ENCODE data around the gene FBXW8.

DNA sequence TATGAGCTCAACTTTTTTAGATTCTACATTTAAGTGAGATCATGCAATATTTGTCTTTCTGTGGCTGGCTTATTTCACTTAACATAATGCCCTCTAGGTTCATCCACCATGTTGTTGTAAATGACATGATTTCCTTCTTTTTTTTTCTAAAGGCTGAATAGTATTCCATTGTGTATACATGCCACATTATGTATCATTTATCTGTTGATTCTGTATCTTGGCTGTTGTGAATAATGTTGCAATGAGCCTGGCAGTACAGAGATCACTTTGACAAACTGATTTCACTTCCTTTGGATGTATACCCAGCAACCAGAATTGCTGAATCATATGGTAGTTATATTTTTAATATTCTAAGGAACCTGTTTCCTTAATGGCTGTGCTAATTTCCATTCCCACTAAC, 19.1 kb downstream of the FBXW8 start:
- TF ChIP-seq, protein P1, sequence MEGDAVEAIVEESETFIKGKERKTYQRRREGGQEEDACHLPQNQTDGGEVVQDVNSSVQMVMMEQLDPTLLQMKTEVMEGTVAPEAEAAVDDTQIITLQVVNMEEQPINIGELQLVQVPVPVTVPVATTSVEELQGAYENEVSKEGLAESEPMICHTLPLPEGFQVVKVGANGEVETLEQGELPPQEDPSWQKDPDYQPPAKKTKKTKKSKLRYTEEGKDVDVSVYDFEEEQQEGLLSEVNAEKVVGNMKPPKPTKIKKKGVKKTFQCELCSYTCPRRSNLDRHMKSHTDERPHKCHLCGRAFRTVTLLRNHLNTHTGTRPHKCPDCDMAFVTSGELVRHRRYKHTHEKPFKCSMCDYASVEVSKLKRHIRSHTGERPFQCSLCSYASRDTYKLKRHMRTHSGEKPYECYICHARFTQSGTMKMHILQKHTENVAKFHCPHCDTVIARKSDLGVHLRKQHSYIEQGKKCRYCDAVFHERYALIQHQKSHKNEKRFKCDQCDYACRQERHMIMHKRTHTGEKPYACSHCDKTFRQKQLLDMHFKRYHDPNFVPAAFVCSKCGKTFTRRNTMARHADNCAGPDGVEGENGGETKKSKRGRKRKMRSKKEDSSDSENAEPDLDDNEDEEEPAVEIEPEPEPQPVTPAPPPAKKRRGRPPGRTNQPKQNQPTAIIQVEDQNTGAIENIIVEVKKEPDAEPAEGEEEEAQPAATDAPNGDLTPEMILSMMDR (IDR thresholded peaks at IDR 0.05), result no peak
- TF ChIP-seq, protein P2, sequence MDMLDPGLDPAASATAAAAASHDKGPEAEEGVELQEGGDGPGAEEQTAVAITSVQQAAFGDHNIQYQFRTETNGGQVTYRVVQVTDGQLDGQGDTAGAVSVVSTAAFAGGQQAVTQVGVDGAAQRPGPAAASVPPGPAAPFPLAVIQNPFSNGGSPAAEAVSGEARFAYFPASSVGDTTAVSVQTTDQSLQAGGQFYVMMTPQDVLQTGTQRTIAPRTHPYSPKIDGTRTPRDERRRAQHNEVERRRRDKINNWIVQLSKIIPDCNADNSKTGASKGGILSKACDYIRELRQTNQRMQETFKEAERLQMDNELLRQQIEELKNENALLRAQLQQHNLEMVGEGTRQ (CRISPR knock-in tag; IDR thresholded peaks at IDR 0.05), result no peak
- no peak for TF ChIP-seq IRF2 (CRISPR knock-in tag; IDR thresholded peaks at IDR 0.05; ENCODE audit: borderline replicate concordance, low read depth)
- no peak for TF ChIP-seq RELA (CRISPR knock-in tag; IDR thresholded peaks at IDR 0.05; ENCODE audit: borderline replicate concordance)
- TF ChIP-seq, protein P3, sequence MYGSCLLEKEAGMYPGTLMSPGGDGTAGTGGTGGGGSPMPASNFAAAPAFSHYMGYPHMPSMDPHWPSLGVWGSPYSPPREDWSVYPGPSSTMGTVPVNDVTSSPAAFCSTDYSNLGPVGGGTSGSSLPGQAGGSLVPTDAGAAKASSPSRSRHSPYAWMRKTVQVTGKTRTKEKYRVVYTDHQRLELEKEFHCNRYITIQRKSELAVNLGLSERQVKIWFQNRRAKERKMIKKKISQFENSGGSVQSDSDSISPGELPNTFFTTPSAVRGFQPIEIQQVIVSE (CRISPR knock-in tag; IDR thresholded peaks at IDR 0.05; ENCODE audit: borderline replicate concordance), result no peak
- TF ChIP-seq ZNF423 (CRISPR knock-in tag; IDR thresholded peaks at IDR 0.05), result no peak
- no peak for TF ChIP-seq NFE2L1 (CRISPR knock-in tag; IDR thresholded peaks at IDR 0.05)
- TF ChIP-seq, protein P4, sequence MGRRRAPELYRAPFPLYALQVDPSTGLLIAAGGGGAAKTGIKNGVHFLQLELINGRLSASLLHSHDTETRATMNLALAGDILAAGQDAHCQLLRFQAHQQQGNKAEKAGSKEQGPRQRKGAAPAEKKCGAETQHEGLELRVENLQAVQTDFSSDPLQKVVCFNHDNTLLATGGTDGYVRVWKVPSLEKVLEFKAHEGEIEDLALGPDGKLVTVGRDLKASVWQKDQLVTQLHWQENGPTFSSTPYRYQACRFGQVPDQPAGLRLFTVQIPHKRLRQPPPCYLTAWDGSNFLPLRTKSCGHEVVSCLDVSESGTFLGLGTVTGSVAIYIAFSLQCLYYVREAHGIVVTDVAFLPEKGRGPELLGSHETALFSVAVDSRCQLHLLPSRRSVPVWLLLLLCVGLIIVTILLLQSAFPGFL (CRISPR knock-in tag; IDR thresholded peaks at IDR 0.05; ENCODE audit: borderline replicate concordance), result no peak
- no peak for TF ChIP-seq SP1 (CRISPR knock-in tag; conservative IDR thresholded peaks at IDR 0.05)
- TF ChIP-seq, protein P5, sequence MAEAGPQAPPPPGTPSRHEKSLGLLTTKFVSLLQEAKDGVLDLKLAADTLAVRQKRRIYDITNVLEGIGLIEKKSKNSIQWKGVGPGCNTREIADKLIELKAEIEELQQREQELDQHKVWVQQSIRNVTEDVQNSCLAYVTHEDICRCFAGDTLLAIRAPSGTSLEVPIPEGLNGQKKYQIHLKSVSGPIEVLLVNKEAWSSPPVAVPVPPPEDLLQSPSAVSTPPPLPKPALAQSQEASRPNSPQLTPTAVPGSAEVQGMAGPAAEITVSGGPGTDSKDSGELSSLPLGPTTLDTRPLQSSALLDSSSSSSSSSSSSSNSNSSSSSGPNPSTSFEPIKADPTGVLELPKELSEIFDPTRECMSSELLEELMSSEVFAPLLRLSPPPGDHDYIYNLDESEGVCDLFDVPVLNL (CRISPR knock-in tag; IDR thresholded peaks at IDR 0.05; ENCODE audit: borderline replicate concordance, low read depth), result no peak
- TF ChIP-seq, protein P6, sequence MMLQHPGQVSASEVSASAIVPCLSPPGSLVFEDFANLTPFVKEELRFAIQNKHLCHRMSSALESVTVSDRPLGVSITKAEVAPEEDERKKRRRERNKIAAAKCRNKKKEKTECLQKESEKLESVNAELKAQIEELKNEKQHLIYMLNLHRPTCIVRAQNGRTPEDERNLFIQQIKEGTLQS (CRISPR knock-in tag; conservative IDR thresholded peaks at IDR 0.05), result no peak
- TF ChIP-seq, protein P7, sequence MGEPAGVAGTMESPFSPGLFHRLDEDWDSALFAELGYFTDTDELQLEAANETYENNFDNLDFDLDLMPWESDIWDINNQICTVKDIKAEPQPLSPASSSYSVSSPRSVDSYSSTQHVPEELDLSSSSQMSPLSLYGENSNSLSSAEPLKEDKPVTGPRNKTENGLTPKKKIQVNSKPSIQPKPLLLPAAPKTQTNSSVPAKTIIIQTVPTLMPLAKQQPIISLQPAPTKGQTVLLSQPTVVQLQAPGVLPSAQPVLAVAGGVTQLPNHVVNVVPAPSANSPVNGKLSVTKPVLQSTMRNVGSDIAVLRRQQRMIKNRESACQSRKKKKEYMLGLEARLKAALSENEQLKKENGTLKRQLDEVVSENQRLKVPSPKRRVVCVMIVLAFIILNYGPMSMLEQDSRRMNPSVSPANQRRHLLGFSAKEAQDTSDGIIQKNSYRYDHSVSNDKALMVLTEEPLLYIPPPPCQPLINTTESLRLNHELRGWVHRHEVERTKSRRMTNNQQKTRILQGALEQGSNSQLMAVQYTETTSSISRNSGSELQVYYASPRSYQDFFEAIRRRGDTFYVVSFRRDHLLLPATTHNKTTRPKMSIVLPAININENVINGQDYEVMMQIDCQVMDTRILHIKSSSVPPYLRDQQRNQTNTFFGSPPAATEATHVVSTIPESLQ (CRISPR knock-in tag; IDR thresholded peaks at IDR 0.05), result no peak

Data from WTC11 (cell line).